ENCODE measurements around the gene ROGDI. TPM values are rescaled to one million over a fixed set of nuclear protein-coding genes. Genes with fewer than 3 reads are reported as not detected.

ROGDI gene
- total RNA-seq, 2 experiments from 2014 or later, result 6.3 to 7.6 TPM

- Histone ChIP-seq H3K36me3 (ENCODE audit: insufficient read depth, low read length) (no peaks in the 10 kb centered on the region), H2AFZ (ENCODE audit: low read length) (no peak overlapping the region), H3K4me1 (ENCODE audit: insufficient read depth, low read length, poor library complexity, severe bottlenecking) (peaks cover 5% of the 10 kb centered on the region), H3K79me2 (ENCODE audit: insufficient read depth, low read depth, low read length) (no peaks in the 10 kb centered on the region), H3K9me2 (ENCODE audit: insufficient read depth, low read length) (no peaks in the 10 kb centered on the region), H3K9me3 (ENCODE audit: low read length) (no peaks in the 10 kb centered on the region), H3K4me3 (ENCODE audit: low read depth, low read length, poor library complexity, severe bottlenecking) (no peak overlapping the region), H4K20me1 (ENCODE audit: insufficient read depth, low read length) (no peaks in the 10 kb centered on the region), H3K4me2 (ENCODE audit: low read length) (no peak overlapping the region), H3K27ac (ENCODE audit: low read depth, low read length, poor library complexity, severe bottlenecking) (no peak overlapping the region)
- CTCF ChIA-PET (ENCODE audit: unreplicated experiment), result no interaction called here
- BruUV-seq (replicated peaks), result no TSS peak
- intact Hi-C loops (cut with micrococcal nuclease; ENCODE audit: unreplicated experiment), result no loop called here
- POLR2A ChIA-PET, result no interaction called here
- no peak for TF ChIP-seq EZH2phosphoT487 (IDR thresholded peaks at IDR 0.05; ENCODE audit: borderline replicate concordance, low read depth, low read length)
- DNase-seq (ENCODE audit: low spot score), result no peak
Measured at GRCh38 chr16:4795828-4796572, 6.4 kb downstream of the ROGDI start.

GRCh38 chr16:4795181-4795827, 7.1 kb downstream of the ROGDI start, which contains the start of gene SMIM22:
Gene SMIM22, plus strand, starts transcription at chr16:4795369. Its CDS starts 366 bp downstream, at chr16:4795735.
- H3K4me2 ChIP-seq (ENCODE audit: low read length), result no peak within 1 kb of the TSS
- H3K27ac ChIP-seq (ENCODE audit: low read depth, low read length, poor library complexity, severe bottlenecking), result no peak within 1 kb of the TSS
- H3K4me3 ChIP-seq (ENCODE audit: low read depth, low read length, poor library complexity, severe bottlenecking), result no peak within 1 kb of the TSS
- DNase-seq (ENCODE audit: low spot score), result no peak
- intact Hi-C loops (cut with micrococcal nuclease; ENCODE audit: unreplicated experiment), result no loop called here
- H3K9me2 ChIP-seq (ENCODE audit: insufficient read depth, low read length), result no peaks in the 10 kb centered on the region
- no peak for TF ChIP-seq CTCF (conservative IDR thresholded peaks at IDR 0.05; ENCODE audit: low read length)
- no peak for TF ChIP-seq EZH2phosphoT487 (IDR thresholded peaks at IDR 0.05; ENCODE audit: borderline replicate concordance, low read depth, low read length)
- no peaks in the 10 kb centered on the region for H3K79me2 ChIP-seq (ENCODE audit: insufficient read depth, low read depth, low read length)
- H3K4me1 ChIP-seq (ENCODE audit: insufficient read depth, low read length, poor library complexity, severe bottlenecking), result no peaks in the 10 kb centered on the region
- ChIA-PET POLR2A (interaction anchor here (0.5 kb wide), 1 partner anchor 36 kb away, joined by 3 read pairs; no protein-coding TSS in a partner anchor), CTCF (ENCODE audit: unreplicated experiment) (no interaction called here)
- H4K20me1 ChIP-seq (ENCODE audit: insufficient read depth, low read length), result no peaks in the 10 kb centered on the region
- no peaks in the 10 kb centered on the region for H3K9me3 ChIP-seq (ENCODE audit: low read length)
- no TSS peak for BruUV-seq (replicated peaks)
- no peaks in the 10 kb centered on the region for H3K36me3 ChIP-seq (ENCODE audit: insufficient read depth, low read length)
- no peak within 1 kb of the TSS for H2AFZ ChIP-seq (ENCODE audit: low read length)

- Histone ChIP-seq H3K79me2 (ENCODE audit: insufficient read depth, low read depth, low read length) (no peaks in the 10 kb centered on the region), H4K20me1 (ENCODE audit: insufficient read depth, low read length) (no peaks in the 10 kb centered on the region), H3K9me2 (ENCODE audit: insufficient read depth, low read length) (no peaks in the 10 kb centered on the region), H3K4me3 (ENCODE audit: low read depth, low read length, poor library complexity, severe bottlenecking) (no peak overlapping the region), H3K4me2 (ENCODE audit: low read length) (no peak overlapping the region), H3K36me3 (ENCODE audit: insufficient read depth, low read length) (no peaks in the 10 kb centered on the region), H3K4me1 (ENCODE audit: insufficient read depth, low read length, poor library complexity, severe bottlenecking) (no peaks in the 10 kb centered on the region), H3K27ac (ENCODE audit: low read depth, low read length, poor library complexity, severe bottlenecking) (no peak overlapping the region), H2AFZ (ENCODE audit: low read length) (no peak overlapping the region), H3K9me3 (ENCODE audit: low read length) (no peaks in the 10 kb centered on the region)
- intact Hi-C loops (cut with micrococcal nuclease; ENCODE audit: unreplicated experiment), result no loop called here
- CTCF ChIA-PET (ENCODE audit: unreplicated experiment), result no interaction called here
- POLR2A ChIA-PET, result interaction anchor here (0.7 kb wide), 1 partner anchor 25 kb away, joined by 4 read pairs; no protein-coding TSS in a partner anchor
- no peak for DNase-seq (ENCODE audit: low spot score)
- BruUV-seq (replicated peaks), result no TSS peak
- no peak for TF ChIP-seq CTCF (conservative IDR thresholded peaks at IDR 0.05; ENCODE audit: low read length)
- no peak for TF ChIP-seq EZH2phosphoT487 (IDR thresholded peaks at IDR 0.05; ENCODE audit: borderline replicate concordance, low read depth, low read length)
Measured at GRCh38 chr16:4792951-4793513, 9.4 kb downstream of the ROGDI start.

Data from OCI-LY7 (cell line).